ENCODE measurements around the gene INPP5E.
A peak's percentile ranks its signal among the peaks of the same experiment; 100 is the strongest.
"Not testable (repeated sequence)": the region's sequence is repeated elsewhere in the genome, so short reads cannot be mapped to it uniquely, and the experiment has no call there.

INPP5E gene

GRCh38 chr9:136410500-136411287 lies 29.0 kb downstream of the INPP5E start, which contains the start of the genes ENTR1 and PMPCA:
Gene ENTR1, minus strand, starts transcription at chr9:136410614. Its CDS starts 217 bp downstream, at chr9:136410397.
Gene PMPCA, plus strand, starts transcription at chr9:136410658. Its CDS starts 11 bp downstream, at chr9:136410669.
- Mint-ChIP-seq H3K4me1 (peaks cover 59% of the 10 kb centered on the region), H3K27me3 (no peaks in the 10 kb centered on the region)
- ATAC-seq = peak; percentile 91

DNA sequence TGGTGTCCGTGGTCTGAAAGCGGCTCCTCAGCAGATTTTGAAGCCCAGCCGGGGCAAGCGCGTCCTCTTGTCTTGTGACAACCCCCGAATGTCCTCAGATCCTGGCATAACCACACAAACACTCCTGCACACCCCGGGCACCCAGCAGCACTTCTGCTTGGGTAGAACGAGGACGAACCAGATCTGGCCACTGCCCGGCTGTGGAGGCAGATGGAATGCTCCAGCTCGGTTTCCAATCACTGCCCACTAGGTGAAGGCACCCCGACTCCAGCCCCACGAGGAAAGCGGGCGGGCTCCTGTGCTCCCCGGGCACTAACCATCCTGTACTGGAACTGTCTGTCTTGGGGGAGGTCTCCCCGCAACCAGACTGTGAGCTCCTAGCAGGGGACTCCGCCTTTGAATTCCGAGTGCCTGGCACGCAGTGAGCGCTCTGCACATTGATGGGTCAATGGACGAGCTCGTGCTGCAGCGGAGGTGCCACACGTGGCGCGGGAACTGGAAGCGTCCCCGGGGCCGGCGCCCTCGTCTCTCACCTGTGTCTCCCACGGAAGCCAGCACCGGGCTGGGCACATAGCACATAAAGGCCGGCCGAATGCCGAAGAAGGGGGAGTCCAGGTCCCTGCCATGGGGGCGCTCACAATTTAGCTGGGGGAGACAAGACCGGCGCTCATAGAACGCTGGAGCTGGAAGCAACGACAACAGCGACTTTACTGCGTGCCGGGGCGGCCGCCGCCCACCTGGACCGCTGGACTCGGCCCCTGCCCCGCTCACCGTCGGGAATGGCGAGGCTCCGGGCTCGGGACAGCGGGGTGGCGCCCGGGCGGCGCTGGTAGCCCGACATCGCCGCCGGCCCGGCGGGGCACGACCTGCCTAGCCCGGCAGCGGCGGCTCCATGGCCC lies 29.8 kb downstream of the INPP5E start:
- peak; percentile 45 for DNase-seq
- Mint-ChIP-seq H3K9me3 (no peaks in the 10 kb centered on the region), H3K4me1 (peaks cover 68% of the 10 kb centered on the region), H3K4me3 (peak overlapping the region; percentile 95 to 96), H3K27me3 (no peaks in the 10 kb centered on the region), H3K27ac (peak overlapping the region; percentile 91 to 93)
- peak; percentile 56 for ATAC-seq

More at GRCh38 chr9:136410500-136411287, 29.0 kb downstream of the INPP5E start, which contains the start of the genes ENTR1 and PMPCA:
- Mint-ChIP-seq H3K9me3 (no peaks in the 10 kb centered on the region), H3K27ac (peak within 1 kb of the TSS; percentile 91 to 97), H3K4me3 (peak within 1 kb of the TSS; percentile 95 to 96)
- DNase-seq = peak; percentile 93 to 95

GRCh38 chr9:136407911-136408310 lies 31.7 kb downstream of the INPP5E start:
- no peaks in the 10 kb centered on the region for H3K9me3 Mint-ChIP-seq
- no peaks in the 10 kb centered on the region for H3K27me3 Mint-ChIP-seq
- no peak overlapping the region for H3K27ac Mint-ChIP-seq
- peaks cover 82% of the 10 kb centered on the region for H3K4me1 Mint-ChIP-seq
- ATAC-seq (no peak), DNase-seq (no peak)
- H3K4me3 Mint-ChIP-seq = peak overlapping the region in 1 of 2 donors; percentile 5

GRCh38 chr9:136407061-136407460 lies 32.6 kb downstream of the INPP5E start:
- not testable (repeated sequence) for H3K4me3 Mint-ChIP-seq
- H3K4me1 Mint-ChIP-seq = peaks cover 87% of the 10 kb centered on the region

GRCh38 chr9:136405904-136406303 lies 33.7 kb downstream of the INPP5E start:
- not testable (repeated sequence) for H3K27ac Mint-ChIP-seq, ATAC-seq, H3K4me3 Mint-ChIP-seq, H3K9me3 Mint-ChIP-seq, H3K27me3 Mint-ChIP-seq, DNase-seq
- peaks cover 87% of the 10 kb centered on the region for H3K4me1 Mint-ChIP-seq

More at GRCh38 chr9:136407061-136407460, 32.6 kb downstream of the INPP5E start:
- DNase-seq, H3K9me3 Mint-ChIP-seq, H3K27me3 Mint-ChIP-seq, ATAC-seq, H3K27ac Mint-ChIP-seq: not testable (repeated sequence)

DNA sequence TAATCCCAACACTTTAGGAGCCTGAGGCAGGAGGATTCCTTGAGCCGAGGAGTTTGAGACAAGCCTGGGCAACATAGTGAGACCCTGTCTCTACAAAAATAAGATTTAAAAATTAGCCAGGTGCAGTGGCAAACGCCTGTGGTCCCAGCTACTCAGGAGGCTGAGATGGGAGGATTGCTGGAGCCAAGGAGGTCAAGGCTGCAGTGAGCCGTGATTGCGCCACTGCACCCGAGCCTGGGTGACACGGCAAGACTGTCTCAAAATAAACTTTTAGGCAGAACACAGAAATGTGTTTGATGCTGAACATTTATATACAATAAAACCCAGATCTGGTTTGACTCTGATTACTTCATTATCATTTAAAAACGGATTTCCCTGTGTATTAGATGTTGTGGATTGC lies 34.2 kb downstream of the INPP5E start:
- Mint-ChIP-seq H3K4me1 (peaks cover 90% of the 10 kb centered on the region), H3K9me3 (no peaks in the 10 kb centered on the region), H3K27ac (peak overlapping the region in 1 of 2 donors; percentile 42), H3K4me3 (peak overlapping the region in 1 of 2 donors; percentile 75), H3K27me3 (no peaks in the 10 kb centered on the region)
- ATAC-seq (no peak), DNase-seq (no peak)

DNA sequence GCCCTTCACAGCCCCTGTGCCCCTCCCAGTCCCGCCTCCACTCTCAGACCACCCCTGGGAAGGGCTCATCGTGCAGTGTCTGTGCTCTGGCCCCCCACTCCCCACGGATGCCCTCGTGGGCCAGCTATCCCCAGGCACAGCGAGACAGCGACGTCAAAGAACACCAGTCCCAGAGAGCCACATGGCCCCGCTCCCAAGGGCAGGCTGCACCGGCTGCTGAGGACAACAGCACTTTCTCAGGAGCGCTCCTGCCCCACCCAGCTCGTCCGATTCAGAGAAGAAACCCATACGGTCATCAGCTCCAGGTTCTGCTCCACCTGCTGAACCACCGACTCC lies 34.9 kb downstream of the INPP5E start:
- Mint-ChIP-seq H3K27ac (no peak overlapping the region), H3K9me3 (no peaks in the 10 kb centered on the region), H3K27me3 (no peaks in the 10 kb centered on the region), H3K4me3 (peak overlapping the region; percentile 71 to 75), H3K4me1 (peaks cover 89% of the 10 kb centered on the region)
- DNase-seq (no peak), ATAC-seq (no peak)

DNA sequence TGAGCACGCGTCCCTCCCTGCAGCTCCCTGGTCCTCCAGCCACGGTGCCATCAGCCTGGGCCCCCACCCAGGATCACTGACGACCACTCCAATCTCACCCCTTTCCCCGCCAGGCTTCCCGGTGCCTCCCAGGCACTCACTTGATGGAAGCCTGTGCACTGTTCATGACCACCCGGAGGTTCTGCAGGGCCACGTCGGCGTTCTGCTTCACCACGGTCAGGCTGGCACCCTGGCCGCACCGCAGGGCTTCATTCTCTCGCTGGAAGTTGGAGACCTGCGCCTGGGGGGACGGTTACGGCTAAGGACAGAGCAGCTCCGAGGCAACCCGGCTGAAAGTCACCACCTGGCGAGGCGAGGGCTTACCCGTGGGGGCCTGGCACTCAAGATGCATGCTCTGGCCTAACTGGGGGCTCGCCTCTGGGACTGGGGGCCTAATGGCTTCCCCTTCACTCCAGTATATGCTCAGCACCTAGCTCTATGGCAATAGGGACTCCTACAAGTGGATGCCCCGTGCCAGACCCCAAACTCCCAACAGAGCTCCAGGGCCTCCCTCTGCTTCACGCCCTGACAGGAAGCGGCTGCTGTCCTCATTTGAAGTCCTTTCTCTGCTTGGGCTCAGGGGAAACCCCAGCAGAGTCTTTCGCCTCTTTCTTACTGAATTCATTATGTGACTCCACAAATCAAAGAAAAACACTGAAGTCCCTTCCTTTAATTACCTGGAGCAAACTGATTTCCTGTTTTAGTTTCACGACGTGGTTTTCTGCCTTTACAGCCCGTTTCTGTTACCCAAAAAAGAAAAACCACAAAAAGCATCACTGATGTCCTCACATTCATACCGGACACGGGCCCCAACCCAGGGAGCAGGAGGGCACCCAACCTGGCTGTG lies 35.5 kb downstream of the INPP5E start:
- H3K9me3 Mint-ChIP-seq = no peaks in the 10 kb centered on the region
- DNase-seq = peak; percentile 55 to 74
- peak overlapping the region; percentile 44 to 59 for H3K27ac Mint-ChIP-seq
- H3K4me3 Mint-ChIP-seq = peak overlapping the region; percentile 71 to 75
- H3K4me1 Mint-ChIP-seq = peaks cover 86% of the 10 kb centered on the region
- H3K27me3 Mint-ChIP-seq = no peaks in the 10 kb centered on the region
- peak; percentile 62 for ATAC-seq

- ATAC-seq = peak; percentile 87
These were observed 36.1 kb downstream of the INPP5E start for GRCh38 chr9:136403538-136403914.

GRCh38 chr9:136402067-136402466 lies 37.6 kb downstream of the INPP5E start:
- H3K27me3 Mint-ChIP-seq = no peaks in the 10 kb centered on the region
- H3K4me1 Mint-ChIP-seq = peaks cover 81% of the 10 kb centered on the region
- H3K27ac Mint-ChIP-seq = no peak overlapping the region
- H3K9me3 Mint-ChIP-seq = no peaks in the 10 kb centered on the region
- no peak overlapping the region for H3K4me3 Mint-ChIP-seq
- DNase-seq = no peak
- ATAC-seq = no peak

More at GRCh38 chr9:136403538-136403914, 36.1 kb downstream of the INPP5E start:
- H3K27me3 Mint-ChIP-seq = no peaks in the 10 kb centered on the region
- peak overlapping the region; percentile 54 to 91 for H3K27ac Mint-ChIP-seq
- no peaks in the 10 kb centered on the region for H3K9me3 Mint-ChIP-seq
- peak; percentile 79 to 87 for DNase-seq
- peak overlapping the region; percentile 71 to 75 for H3K4me3 Mint-ChIP-seq
- peaks cover 86% of the 10 kb centered on the region for H3K4me1 Mint-ChIP-seq

GRCh38 chr9:136401173-136401922 lies 38.3 kb downstream of the INPP5E start:
- no peaks in the 10 kb centered on the region for H3K27me3 Mint-ChIP-seq
- DNase-seq = no peak

DNA sequence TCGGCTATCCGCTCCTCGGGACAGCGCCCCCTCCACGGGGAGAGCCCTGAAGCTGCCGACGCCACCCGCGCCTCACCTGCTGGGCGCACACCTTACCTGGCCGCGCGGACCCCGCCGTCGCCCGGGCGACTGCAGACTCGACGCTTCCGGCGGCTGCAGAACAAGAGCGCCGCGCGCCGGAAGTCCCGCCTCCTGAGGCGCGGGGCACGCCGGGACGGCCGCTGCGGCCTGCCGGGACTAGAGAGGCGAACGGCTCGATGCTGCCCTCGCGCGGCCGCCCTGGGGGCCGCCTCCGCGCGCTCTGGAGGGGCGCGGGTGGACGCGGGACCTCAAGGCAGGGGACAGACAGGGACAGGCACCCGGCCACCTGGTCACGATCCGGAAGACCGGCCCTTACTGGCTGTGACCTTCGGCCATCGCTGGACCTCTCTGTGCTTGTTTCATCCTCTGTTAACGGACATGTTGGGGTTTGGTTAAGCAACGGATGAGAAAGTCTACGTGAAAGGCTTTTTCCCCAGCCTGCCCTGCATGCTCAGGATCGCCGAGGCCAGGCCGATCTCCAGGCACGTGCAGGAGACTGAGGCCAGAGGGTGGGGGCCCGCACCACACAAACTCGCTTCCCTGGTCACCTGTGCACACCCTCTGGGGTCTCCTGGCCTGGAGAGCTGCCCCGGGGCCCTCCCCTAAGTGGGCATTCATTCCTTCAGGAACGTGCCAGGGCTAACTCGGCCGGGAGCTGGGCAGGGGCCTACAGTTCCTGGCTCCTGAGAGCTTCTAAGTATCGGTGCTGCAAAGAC lies 39.4 kb downstream of the INPP5E start, which contains the start of gene SNAPC4:
Gene SNAPC4, minus strand, starts transcription at position 133 of the 797 bp plus-strand sequence. CDS start 1,742 bp downstream, outside the sequence.
- peaks cover 71% of the 10 kb centered on the region for H3K4me1 Mint-ChIP-seq
- H3K9me3 Mint-ChIP-seq = no peaks in the 10 kb centered on the region
- H3K27ac Mint-ChIP-seq = peak within 1 kb of the TSS; percentile 87 to 88
- peak; percentile 88 for DNase-seq
- no peaks in the 10 kb centered on the region for H3K27me3 Mint-ChIP-seq
- ATAC-seq = peak; percentile 71
- peak within 1 kb of the TSS; percentile 91 to 93 for H3K4me3 Mint-ChIP-seq

More at GRCh38 chr9:136401173-136401922, 38.3 kb downstream of the INPP5E start:
- Mint-ChIP-seq H3K4me1 (peaks cover 80% of the 10 kb centered on the region), H3K27ac (no peak overlapping the region), H3K4me3 (peak overlapping the region; percentile 19 to 51), H3K9me3 (no peaks in the 10 kb centered on the region)
- no peak for ATAC-seq

All from stimulated activated naive CD8-positive, alpha-beta T cell treated with anti-CD3 and anti-CD28 coated beads, Interleukin-15, amount 100 ng/mL, for 72 hours (primary cell).